IMR-90 (cell line): ENCODE measurements around the gene HCN3. TPM values are rescaled to one million over a fixed set of nuclear protein-coding genes. Genes with fewer than 3 reads are reported as not detected.

Experiments
- ATAC-seq: fragments of 200-7000 bp; cut with Tn5 transposase; 2 replicates; pipeline ENCODE4 v1.9.1; 2020; ENCODE audit warnings: low read depth, mild to moderate bottlenecking, moderate library complexity
- BruUV-seq: library from RNA; stranded (reverse); fragments of 400-500 nt; replicated peaks from 2 replicates; lab custom pipeline; 2021; lab: Mats Ljungman, UMichigan
- CTCF ChIA-PET: fragments of 300-600 bp; formaldehyde crosslinking; extraction: SDS; loops from one replicate; lab custom pipeline; 2021; ENCODE audit warnings: antibody characterized with exemption; lab: Yijun Ruan, JAX
- POLR2A ChIA-PET: fragments of 300-600 bp; sonication (Branson Sonifier 250); formaldehyde crosslinking; loops from one replicate; lab custom pipeline; 2022; ENCODE audit warnings: antibody characterized with exemption; ENCODE audit not compliant: unreplicated experiment; lab: Charles Lee
- DNase-seq: peaks from one replicate; pipeline ENCODE4 v3.0.0; 2013
- H2AFZ ChIP-seq: replicated peaks from 2 replicates; pipeline ENCODE3; 2013; ENCODE audit warnings: low read length, mild to moderate bottlenecking; ENCODE audit not compliant: poor library complexity
- H2AK5ac ChIP-seq: 2 replicates; pipeline ENCODE4 v1.6.1; 2013; ENCODE audit warnings: low read depth, low read length, inconsistent platforms
- H2AK9ac ChIP-seq: replicated peaks from 2 replicates; pipeline ENCODE3; 2013; ENCODE audit warnings: mild to moderate bottlenecking, low read depth, low read length, moderate library complexity; ENCODE audit not compliant: poor library complexity
- H2BK120ac ChIP-seq: 2 replicates; pipeline ENCODE4 v1.6.1; 2013; ENCODE audit warnings: low read depth, low read length, inconsistent platforms
- H2BK15ac ChIP-seq: 3 replicates; pipeline ENCODE4 v1.6.1; 2013; ENCODE audit warnings: low read depth, low read length, inconsistent platforms
- H2BK20ac ChIP-seq: 2 replicates; pipeline ENCODE4 v1.6.1; 2013; ENCODE audit warnings: low read depth, mild to moderate bottlenecking, inconsistent platforms, low read length, moderate library complexity
- H2BK5ac ChIP-seq: 2 replicates; pipeline ENCODE4 v1.6.1; 2013; ENCODE audit warnings: mild to moderate bottlenecking, low read depth, low read length, inconsistent platforms; ENCODE audit not compliant: poor library complexity, severe bottlenecking
- H3K14ac ChIP-seq: replicated peaks from 2 replicates; pipeline ENCODE4 v1.6.1; 2013; ENCODE audit warnings: low read depth, low read length, inconsistent platforms
- H3K18ac ChIP-seq: 2 replicates; pipeline ENCODE4 v1.6.1; 2013; ENCODE audit warnings: low read depth, low read length, control low read depth
- H3K23ac ChIP-seq: 2 replicates; pipeline ENCODE4 v1.6.1; 2013; ENCODE audit warnings: low read depth, low read length, inconsistent platforms
- H3K27ac ChIP-seq: 2 replicates; pipeline ENCODE4 v1.5.1; 2013; ENCODE audit warnings: mild to moderate bottlenecking, control low read depth, low read length; ENCODE audit not compliant: insufficient read depth
- H3K27me3 ChIP-seq: 2 replicates; pipeline ENCODE4 v1.6.1; 2013; ENCODE audit warnings: low read length; ENCODE audit not compliant: control insufficient read depth, insufficient read depth
- H3K36me3 ChIP-seq: 2 replicates; pipeline ENCODE4 v1.6.1; 2013; ENCODE audit warnings: low read length, mixed read lengths; ENCODE audit not compliant: control insufficient read depth, insufficient read depth
- H3K4ac ChIP-seq: 2 replicates; pipeline ENCODE4 v1.6.1; 2013; ENCODE audit warnings: low read depth, low read length, inconsistent platforms
- H3K4me1 ChIP-seq: 2 replicates; pipeline ENCODE4 v1.6.1; 2013; ENCODE audit warnings: low read length, mixed read lengths; ENCODE audit not compliant: control insufficient read depth, insufficient read depth
- H3K4me2 ChIP-seq: 2 replicates; pipeline ENCODE4 v1.6.1; 2013; ENCODE audit warnings: low read depth, mild to moderate bottlenecking, control low read depth, low read length, moderate library complexity
- H3K4me3 ChIP-seq: 2 replicates; pipeline ENCODE4 v1.5.1; 2013; ENCODE audit warnings: low read depth, mild to moderate bottlenecking, control low read depth, low read length, moderate library complexity; ENCODE audit not compliant: insufficient read depth
- H3K56ac ChIP-seq: 2 replicates; pipeline ENCODE4 v1.6.1; 2013; ENCODE audit warnings: low read length, inconsistent platforms; ENCODE audit not compliant: insufficient read depth; ENCODE audit errors: extremely low read depth
- H3K79me1 ChIP-seq, 2 experiments: 2 replicates each; pipeline ENCODE4 v1.6.1; 2013; ENCODE audit warnings: low read length in 2 of 2, inconsistent platforms in 1 of 2, low read depth in 1 of 2
- H3K9ac ChIP-seq: 2 replicates; pipeline ENCODE4 v1.6.1; 2013; ENCODE audit warnings: low read depth, low read length, control low read depth
- H3K9me1 ChIP-seq: 2 replicates; pipeline ENCODE4 v1.6.1; 2013; ENCODE audit warnings: low read length, inconsistent platforms; ENCODE audit not compliant: insufficient read depth
- H3K9me3 ChIP-seq: 2 replicates; pipeline ENCODE4 v1.6.1; 2013; ENCODE audit warnings: low read length; ENCODE audit not compliant: control insufficient read depth, insufficient read depth
- H4K20me1 ChIP-seq: 2 replicates; pipeline ENCODE4 v1.6.1; 2013; ENCODE audit warnings: low read length, inconsistent platforms; ENCODE audit not compliant: insufficient read depth
- H4K5ac ChIP-seq: 2 replicates; pipeline ENCODE4 v1.6.1; 2013; ENCODE audit warnings: mild to moderate bottlenecking, low read depth, low read length, control low read depth
- H4K8ac ChIP-seq, 2 experiments: 2 replicates each; pipeline ENCODE4 v1.6.1; 2013; ENCODE audit warnings: low read depth in 2 of 2, low read length in 2 of 2, control low read depth in 1 of 2, inconsistent platforms in 1 of 2
- H4K91ac ChIP-seq: 2 replicates; pipeline ENCODE4 v1.6.1; 2013; ENCODE audit warnings: low read depth, low read length, inconsistent platforms; ENCODE audit not compliant: insufficient read depth
- BHLHE40 ChIP-seq: fragments of 150-350 bp; IDR thresholded peaks from 2 replicates; pipeline ENCODE4 v1.6.1; 2016; ENCODE audit warnings: mild to moderate bottlenecking, low read depth, low read length
- CEBPB ChIP-seq: IDR thresholded peaks from 2 replicates; pipeline ENCODE4 v1.6.1; 2012; ENCODE audit warnings: low read depth, low read length, improper control_type of control experiment
- CHD1 ChIP-seq: IDR thresholded peaks from 2 replicates; pipeline ENCODE4 v1.6.1; 2012; ENCODE audit warnings: low read depth, low read length, improper control_type of control experiment
- ELK1 ChIP-seq: fragments of 150-350 bp; IDR thresholded peaks from 2 replicates; pipeline ENCODE4 v1.6.1; 2016; ENCODE audit warnings: low read depth, mild to moderate bottlenecking, low read length, moderate library complexity, borderline replicate concordance
- FOS ChIP-seq: fragments of 150-350 bp; IDR thresholded peaks from 2 replicates; pipeline ENCODE4 v1.6.1; 2016; ENCODE audit warnings: low read depth, low read length
- MAFK ChIP-seq: IDR thresholded peaks from 2 replicates; pipeline ENCODE4 v1.6.1; 2012; ENCODE audit warnings: low read depth, low read length, improper control_type of control experiment
- MAZ ChIP-seq: IDR thresholded peaks from 2 replicates; pipeline ENCODE4 v1.6.1; 2012; ENCODE audit warnings: low read depth, mild to moderate bottlenecking, low read length, improper control_type of control experiment, moderate library complexity, borderline replicate concordance
- MXI1 ChIP-seq: IDR thresholded peaks from 2 replicates; pipeline ENCODE4 v1.6.1; 2012; ENCODE audit warnings: low read depth, mild to moderate bottlenecking, low read length, moderate library complexity, borderline replicate concordance
- NFE2L2 ChIP-seq: fragments of 150-350 bp; IDR thresholded peaks from 2 replicates; pipeline ENCODE4 v1.6.1; 2016; ENCODE audit warnings: low read depth, mild to moderate bottlenecking, low read length
- POLR2A ChIP-seq: IDR thresholded peaks from 2 replicates; pipeline ENCODE4 v1.6.1; 2012; ENCODE audit warnings: mild to moderate bottlenecking, low read depth, low read length
- RAD21 ChIP-seq: IDR thresholded peaks from 2 replicates; pipeline ENCODE4 v1.6.1; 2012; ENCODE audit warnings: low read length, improper control_type of control experiment
- RCOR1 ChIP-seq: IDR thresholded peaks from 2 replicates; pipeline ENCODE4 v1.6.1; 2012; ENCODE audit warnings: mild to moderate bottlenecking, low read length, improper control_type of control experiment; ENCODE audit not compliant: insufficient replicate concordance
- RFX5 ChIP-seq: IDR thresholded peaks from 2 replicates; pipeline ENCODE4 v1.8.0; 2012; ENCODE audit warnings: low read depth, mild to moderate bottlenecking, low read length, moderate library complexity
- SMC3 ChIP-seq: fragments of 150-350 bp; IDR thresholded peaks from 2 replicates; pipeline ENCODE4 v1.6.1; 2016; ENCODE audit warnings: low read depth, mild to moderate bottlenecking, antibody characterized with exemption, low read length, moderate library complexity
- USF2 ChIP-seq: fragments of 150-350 bp; IDR thresholded peaks from 2 replicates; pipeline ENCODE4 v1.6.1; 2017; ENCODE audit warnings: mild to moderate bottlenecking, antibody characterized with exemption, low read length, low read depth
- WGBS, 2 experiments: methylation state at CpG; one replicate each; pipeline versions ENCODE4 v1.1.5 to v1.1.7; 2013; ENCODE audit warnings: missing lambda C conversion rate in 2 of 2; ENCODE audit not compliant: insufficient read length in 1 of 2; ENCODE audit errors: extremely low coverage in 2 of 2; 5-methylcytosine and 5-hydroxymethylcytosine counted together
- dilution Hi-C: fragments of 300-500 bp; cut with HindIII; formaldehyde crosslinking; loops from one replicate; pipeline ENCODE4 v1.14.3; 2018; ENCODE audit warnings: low sequenced_read_pairs; ENCODE audit not compliant: unreplicated experiment
- in situ Hi-C: fragments of 300-500 bp; cut with MboI; formaldehyde crosslinking; loops from 3 replicates; pipeline ENCODE4 v1.14.3; 2019; ENCODE audit warnings: low sequenced_read_pairs, inconsistent platforms, mixed read lengths
- intact Hi-C: fragments of 100-400 bp; cut with micrococcal nuclease; formaldehyde crosslinking; loops from 2 replicates; pipeline ENCODE4 v1.10.0; 2022
- polyA plus RNA-seq, 3 experiments: library from polyadenylated mRNA; depleted of rRNA; stranded (reverse); fragments of >200 nt; gene quantifications; 2 replicates each; pipeline ENCODE4 v1.2.3, GENCODE V29; 2012; ENCODE audit warnings: low replicate concordance in 1 of 3
- total RNA-seq: library from RNA; depleted of rRNA; stranded (reverse); fragments of >200 nt; gene quantifications from 2 replicates; pipeline ENCODE4 v1.2.3, GENCODE V29; 2012
- TF ChIP-seq, protein P1 (sequence below): conservative IDR thresholded peaks from 2 replicates; pipeline ENCODE4 v1.5.1; 2012; ENCODE audit warnings: mild to moderate bottlenecking, low read depth, low read length, improper control_type of control experiment

Gene HCN3
- total and polyA plus RNA-seq, 2 of the 4 experiments (the other 2 are of a cell fraction): 0.36 to 2.7 TPM

DNA sequence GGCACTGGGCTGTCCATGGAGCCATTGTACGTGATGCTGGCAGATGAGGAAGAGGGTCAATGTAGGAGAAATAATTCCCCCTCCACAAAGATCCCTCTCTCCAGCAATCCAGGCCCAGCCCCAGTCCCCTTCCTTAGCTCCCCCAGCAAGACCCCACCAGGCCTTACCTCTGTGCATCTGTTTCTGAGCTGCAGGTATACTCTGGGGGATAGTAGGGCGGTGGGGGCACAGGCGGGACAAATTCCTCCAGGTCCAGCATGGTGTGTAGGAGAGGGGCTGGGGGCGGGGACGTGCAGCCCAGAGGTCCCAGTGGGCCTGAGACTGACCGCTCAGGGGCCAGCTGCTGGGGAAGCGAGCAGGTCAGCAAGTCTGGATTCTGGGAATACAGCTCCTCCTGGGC, 25.7 kb upstream of the HCN3 start:
- H3K9ac ChIP-seq: no peak overlapping the region
- H4K8ac ChIP-seq: no peak overlapping the region
- CTCF ChIA-PET: interaction anchor here (0.7 to 1.6 kb wide), 9 partner anchors 21 to 397 kb away, joined by 3 to 6 read pairs (median 4); partner anchors contain the start of gene CLK2
- H2AFZ ChIP-seq: no peak overlapping the region
- POLR2A ChIA-PET: no interaction called here
- ATAC-seq (no peak), DNase-seq (no peak)
- H3K79me1 ChIP-seq: peaks cover 12 to 36% of the 10 kb centered on the region in 2 experiments
- no peak overlapping the region for H4K91ac ChIP-seq
- no peak overlapping the region for H2BK15ac ChIP-seq
- H3K14ac ChIP-seq: no peak overlapping the region
- no peak overlapping the region for H3K18ac ChIP-seq
- dilution Hi-C loops: no loop called here
- no peak overlapping the region for H3K4me3 ChIP-seq
- H4K5ac ChIP-seq: no peak overlapping the region
- H3K27me3 ChIP-seq: no peaks in the 10 kb centered on the region
- no peaks in the 10 kb centered on the region for H4K20me1 ChIP-seq
- no peak overlapping the region for H3K4me2 ChIP-seq
- intact Hi-C loops: loop anchor here (5.0 kb wide), 1 partner anchor 341 kb away; no protein-coding TSS in a partner anchor
- no peak overlapping the region for H3K56ac ChIP-seq
- H3K4me1 ChIP-seq: peaks cover 17% of the 10 kb centered on the region
- no peak overlapping the region; the same call in 1 of the 2 replicates for H2AK5ac ChIP-seq
- no peaks in the 10 kb centered on the region for H3K9me3 ChIP-seq
- H3K4ac ChIP-seq: no peak overlapping the region
- H2BK20ac ChIP-seq: no peak overlapping the region
- no TSS peak for BruUV-seq
- TF ChIP-seq RAD21 (no peak), POLR2A (no peak), RFX5 (no peak), NFE2L2 (no peak), SMC3 (no peak), MXI1 (no peak), BHLHE40 (no peak), ELK1 (no peak), CHD1 (no peak), USF2 (no peak), FOS (no peak), CEBPB (no peak), MAFK (no peak), RCOR1 (no peak), MAZ (no peak)
- TF ChIP-seq, protein P1, sequence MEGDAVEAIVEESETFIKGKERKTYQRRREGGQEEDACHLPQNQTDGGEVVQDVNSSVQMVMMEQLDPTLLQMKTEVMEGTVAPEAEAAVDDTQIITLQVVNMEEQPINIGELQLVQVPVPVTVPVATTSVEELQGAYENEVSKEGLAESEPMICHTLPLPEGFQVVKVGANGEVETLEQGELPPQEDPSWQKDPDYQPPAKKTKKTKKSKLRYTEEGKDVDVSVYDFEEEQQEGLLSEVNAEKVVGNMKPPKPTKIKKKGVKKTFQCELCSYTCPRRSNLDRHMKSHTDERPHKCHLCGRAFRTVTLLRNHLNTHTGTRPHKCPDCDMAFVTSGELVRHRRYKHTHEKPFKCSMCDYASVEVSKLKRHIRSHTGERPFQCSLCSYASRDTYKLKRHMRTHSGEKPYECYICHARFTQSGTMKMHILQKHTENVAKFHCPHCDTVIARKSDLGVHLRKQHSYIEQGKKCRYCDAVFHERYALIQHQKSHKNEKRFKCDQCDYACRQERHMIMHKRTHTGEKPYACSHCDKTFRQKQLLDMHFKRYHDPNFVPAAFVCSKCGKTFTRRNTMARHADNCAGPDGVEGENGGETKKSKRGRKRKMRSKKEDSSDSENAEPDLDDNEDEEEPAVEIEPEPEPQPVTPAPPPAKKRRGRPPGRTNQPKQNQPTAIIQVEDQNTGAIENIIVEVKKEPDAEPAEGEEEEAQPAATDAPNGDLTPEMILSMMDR: no peak
- no CpG with 5 or more reads among the region's 7 CpGs for WGBS, 2 experiments
- H3K9me1 ChIP-seq: peaks cover 4% of the 10 kb centered on the region; the same call in 1 of the 2 replicates
- no peak overlapping the region for H3K23ac ChIP-seq
- peak overlapping the region; percentile 66 for H2AK9ac ChIP-seq
- H3K27ac ChIP-seq: no peak overlapping the region
- in situ Hi-C loops: no loop called here
- no peak overlapping the region for H2BK5ac ChIP-seq
- no peak overlapping the region for H2BK120ac ChIP-seq
- peaks cover 17% of the 10 kb centered on the region for H3K36me3 ChIP-seq
